GM12874 (cell line): Measurements from ENCODE around the gene NLGN1.

Source experiments
- TF ChIP-seq, protein P1 (sequence below): IDR thresholded peaks from 2 replicates; pipeline ENCODE4 v1.5.1; 2011; ENCODE audit warnings: low read depth, mild to moderate bottlenecking, control low read depth, low read length, moderate library complexity; ENCODE audit not compliant: insufficient read depth

NLGN1 gene

GRCh38 chr3:174253196-174253823 lies 855.8 kb downstream of the NLGN1 start:
- TF ChIP-seq, protein P1, sequence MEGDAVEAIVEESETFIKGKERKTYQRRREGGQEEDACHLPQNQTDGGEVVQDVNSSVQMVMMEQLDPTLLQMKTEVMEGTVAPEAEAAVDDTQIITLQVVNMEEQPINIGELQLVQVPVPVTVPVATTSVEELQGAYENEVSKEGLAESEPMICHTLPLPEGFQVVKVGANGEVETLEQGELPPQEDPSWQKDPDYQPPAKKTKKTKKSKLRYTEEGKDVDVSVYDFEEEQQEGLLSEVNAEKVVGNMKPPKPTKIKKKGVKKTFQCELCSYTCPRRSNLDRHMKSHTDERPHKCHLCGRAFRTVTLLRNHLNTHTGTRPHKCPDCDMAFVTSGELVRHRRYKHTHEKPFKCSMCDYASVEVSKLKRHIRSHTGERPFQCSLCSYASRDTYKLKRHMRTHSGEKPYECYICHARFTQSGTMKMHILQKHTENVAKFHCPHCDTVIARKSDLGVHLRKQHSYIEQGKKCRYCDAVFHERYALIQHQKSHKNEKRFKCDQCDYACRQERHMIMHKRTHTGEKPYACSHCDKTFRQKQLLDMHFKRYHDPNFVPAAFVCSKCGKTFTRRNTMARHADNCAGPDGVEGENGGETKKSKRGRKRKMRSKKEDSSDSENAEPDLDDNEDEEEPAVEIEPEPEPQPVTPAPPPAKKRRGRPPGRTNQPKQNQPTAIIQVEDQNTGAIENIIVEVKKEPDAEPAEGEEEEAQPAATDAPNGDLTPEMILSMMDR: no peak

DNA sequence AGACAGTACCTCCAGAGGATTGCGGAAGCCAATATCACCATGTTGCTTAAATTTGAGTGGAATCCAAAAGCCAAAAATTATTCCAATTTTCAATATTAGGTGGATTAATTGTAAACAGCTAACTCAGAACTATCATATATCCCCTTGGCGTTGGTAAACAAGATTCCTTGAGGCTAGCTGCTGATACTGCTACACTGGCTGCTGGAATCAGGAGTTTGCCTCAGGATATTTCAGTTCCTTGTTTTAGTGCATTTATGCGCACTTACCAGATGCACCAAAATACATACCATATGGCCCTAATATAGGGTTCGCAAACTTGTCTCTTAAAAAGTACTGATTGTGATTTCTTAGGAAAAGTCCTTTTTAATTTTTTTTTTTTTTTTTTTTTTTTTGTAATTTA lies 856.4 kb downstream of the NLGN1 start:
- TF ChIP-seq, protein P1: no peak

GRCh38 chr3:174255454-174255853 lies 857.9 kb downstream of the NLGN1 start:
- TF ChIP-seq, protein P1: no peak

- TF ChIP-seq, protein P1: no peak
These were observed 868.9 kb downstream of the NLGN1 start for GRCh38 chr3:174266476-174266875.

- TF ChIP-seq, protein P1: no peak
These were observed 870.5 kb downstream of the NLGN1 start for GRCh38 chr3:174268061-174268460.

DNA sequence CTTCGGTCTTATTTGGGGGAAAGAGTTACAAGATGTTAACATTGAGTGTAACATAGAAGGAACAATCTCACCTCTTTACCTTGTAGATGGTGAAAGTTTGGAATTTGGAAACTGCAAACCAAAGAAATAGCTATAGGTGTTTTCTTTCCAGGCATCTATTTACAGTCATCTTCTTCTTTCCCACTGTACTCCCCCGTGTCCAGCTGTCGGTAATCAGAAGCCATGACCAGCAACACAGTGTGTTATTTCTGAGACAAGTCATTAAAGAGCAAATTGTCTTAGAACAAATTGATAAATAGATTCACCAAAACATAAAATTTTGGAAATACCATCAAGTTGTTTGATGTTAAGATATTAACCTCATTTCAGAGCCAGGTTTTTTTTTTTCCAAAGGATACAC lies 871.0 kb downstream of the NLGN1 start:
- TF ChIP-seq, protein P1: no peak

GRCh38 chr3:174270841-174271240 lies 873.3 kb downstream of the NLGN1 start:
- TF ChIP-seq, protein P1: no peak
